Measurements from ENCODE around the gene MLF2.

Gene MLF2

DNA sequence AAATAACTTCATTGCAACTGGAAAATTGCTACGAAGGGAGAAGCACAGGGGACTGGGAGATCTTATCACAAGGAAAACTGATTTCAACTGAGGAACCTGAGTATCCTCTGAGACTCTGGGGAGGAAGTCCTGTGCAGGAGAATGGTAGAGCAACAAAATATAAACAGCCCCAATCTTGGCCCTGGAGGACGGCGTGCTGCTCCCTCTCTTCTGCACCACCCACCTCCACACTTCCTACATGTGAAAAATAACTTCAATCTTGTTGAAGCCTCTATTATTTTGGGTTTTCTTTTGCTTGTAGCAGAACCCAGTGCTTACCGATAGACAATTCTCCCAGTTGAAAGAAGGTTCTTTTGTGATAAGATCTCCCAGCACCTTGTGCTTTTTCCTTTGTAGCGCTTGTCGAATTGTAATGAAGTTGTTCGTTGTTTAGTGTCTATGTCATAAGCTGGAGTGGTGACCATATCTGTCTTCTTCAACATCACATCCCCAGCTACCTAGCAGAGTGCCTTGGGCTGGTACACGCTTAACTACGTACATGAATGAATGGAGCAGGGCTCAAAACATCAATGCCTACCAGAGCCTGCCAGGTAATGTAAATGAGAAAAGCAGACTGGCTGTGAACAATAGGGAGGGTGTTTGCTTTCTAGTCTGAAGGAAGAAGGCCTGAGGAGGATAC is 33.6 kb upstream of the MLF2 start:
- Histone ChIP-seq H3K4me3 (ENCODE audit: extremely low read depth, insufficient read depth, low read length, poor library complexity, severe bottlenecking) (no peak overlapping the region), H3K9me3 (ENCODE audit: control insufficient read depth, low read length) (no peaks in the 10 kb centered on the region), H3K4me1 (ENCODE audit: control insufficient read depth, insufficient read depth, low read length, poor library complexity, severe bottlenecking) (peaks cover 13% of the 10 kb centered on the region), H3K27ac (ENCODE audit: low read depth, low read length, severe bottlenecking) (no peak overlapping the region), H3K36me3 (ENCODE audit: control insufficient read depth, insufficient read depth, low read length) (no peaks in the 10 kb centered on the region)
- WGBS, 2 experiments (ENCODE audit: insufficient coverage in 2 of 2) = 60 to 73% methylated on average over 1 to 6 of the region's 9 CpGs

DNA sequence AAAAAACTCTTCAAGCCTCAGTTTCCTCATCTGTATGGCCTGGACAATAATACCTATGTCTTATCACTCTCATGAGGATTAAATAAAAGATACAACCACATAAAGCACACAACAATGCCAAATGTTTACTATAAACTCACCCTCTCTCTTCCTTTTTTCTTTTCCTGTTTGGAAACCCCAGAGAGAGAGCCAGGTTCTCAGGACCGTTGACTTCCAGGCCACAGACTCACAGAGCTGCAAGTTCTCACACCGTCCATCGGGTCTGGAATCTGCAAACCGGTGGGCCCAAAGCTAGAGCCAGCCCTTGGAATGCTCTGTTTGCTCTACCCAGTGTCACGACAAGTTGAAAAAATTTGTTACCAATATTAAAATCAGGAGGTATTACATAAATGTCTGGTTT is 31.8 kb upstream of the MLF2 start:
- Histone ChIP-seq H3K9me3 (ENCODE audit: control insufficient read depth, low read length) (no peaks in the 10 kb centered on the region), H3K36me3 (ENCODE audit: control insufficient read depth, insufficient read depth, low read length) (no peaks in the 10 kb centered on the region), H3K4me1 (ENCODE audit: control insufficient read depth, insufficient read depth, low read length, poor library complexity, severe bottlenecking) (peaks cover 13% of the 10 kb centered on the region), H3K27ac (ENCODE audit: low read depth, low read length, severe bottlenecking) (no peak overlapping the region), H3K4me3 (ENCODE audit: extremely low read depth, insufficient read depth, low read length, poor library complexity, severe bottlenecking) (no peak overlapping the region)
- 82 to 87% methylated on average over 4 to 5 of the region's 5 CpGs for WGBS, 2 experiments (ENCODE audit: insufficient coverage in 2 of 2)

DNA sequence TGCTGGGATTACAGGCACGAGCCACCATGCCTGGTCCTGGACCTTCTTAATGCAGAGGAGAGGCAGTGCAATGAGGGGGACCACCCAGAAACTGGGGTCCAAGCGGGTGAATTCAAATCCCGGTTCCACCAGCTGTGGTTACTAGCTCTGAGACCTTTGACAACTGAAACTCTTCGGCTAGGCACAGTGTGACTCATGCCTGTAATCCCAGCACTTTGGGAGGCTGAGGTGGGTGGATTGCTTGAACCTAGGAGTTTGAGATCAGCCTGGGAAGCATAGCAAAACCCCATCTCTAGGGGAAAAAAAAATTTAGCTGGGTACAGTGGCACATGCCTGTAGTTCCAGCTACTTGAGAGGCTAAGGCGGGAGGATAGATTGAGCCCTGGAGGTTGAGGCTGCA is 31.4 kb upstream of the MLF2 start:
- peaks cover 9% of the 10 kb centered on the region for H3K4me1 ChIP-seq (ENCODE audit: control insufficient read depth, insufficient read depth, low read length, poor library complexity, severe bottlenecking)
- no peak overlapping the region for H3K27ac ChIP-seq (ENCODE audit: low read depth, low read length, severe bottlenecking)
- H3K4me3 ChIP-seq (ENCODE audit: extremely low read depth, insufficient read depth, low read length, poor library complexity, severe bottlenecking) = no peak overlapping the region
- 72 to 87% methylated on average over 4 to 5 of the region's 5 CpGs for WGBS, 2 experiments (ENCODE audit: insufficient coverage in 2 of 2)
- H3K9me3 ChIP-seq (ENCODE audit: control insufficient read depth, low read length) = no peaks in the 10 kb centered on the region
- no peaks in the 10 kb centered on the region for H3K36me3 ChIP-seq (ENCODE audit: control insufficient read depth, insufficient read depth, low read length)

DNA sequence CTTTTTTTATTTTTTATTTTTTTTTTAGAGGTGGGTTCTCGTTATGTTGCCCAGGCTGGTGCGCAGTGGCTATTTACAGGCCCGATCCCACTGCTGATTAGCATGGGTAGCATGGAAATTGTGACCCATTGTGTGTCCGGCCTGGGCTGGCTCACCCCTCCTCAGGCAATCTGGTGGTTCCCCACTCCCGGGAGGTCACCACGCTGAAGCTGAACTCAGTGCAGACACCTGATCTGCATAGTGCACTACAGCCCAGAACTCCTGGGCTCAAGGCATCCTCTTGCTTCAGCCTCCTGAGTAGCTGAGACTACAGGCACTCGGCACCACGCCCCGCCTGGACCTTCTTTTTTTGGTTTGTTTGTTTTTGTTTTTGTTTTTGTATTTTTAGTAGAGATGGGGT is 30.9 kb upstream of the MLF2 start:
- no peaks in the 10 kb centered on the region for H3K9me3 ChIP-seq (ENCODE audit: control insufficient read depth, low read length)
- 81 to 93% methylated on average over 6 to 9 of the region's 9 CpGs for WGBS, 2 experiments (ENCODE audit: insufficient coverage in 2 of 2)
- no peaks in the 10 kb centered on the region for H3K36me3 ChIP-seq (ENCODE audit: control insufficient read depth, insufficient read depth, low read length)
- no peak overlapping the region for H3K27ac ChIP-seq (ENCODE audit: low read depth, low read length, severe bottlenecking)
- H3K4me1 ChIP-seq (ENCODE audit: control insufficient read depth, insufficient read depth, low read length, poor library complexity, severe bottlenecking) = peaks cover 4% of the 10 kb centered on the region
- no peak overlapping the region for H3K4me3 ChIP-seq (ENCODE audit: extremely low read depth, insufficient read depth, low read length, poor library complexity, severe bottlenecking)

DNA sequence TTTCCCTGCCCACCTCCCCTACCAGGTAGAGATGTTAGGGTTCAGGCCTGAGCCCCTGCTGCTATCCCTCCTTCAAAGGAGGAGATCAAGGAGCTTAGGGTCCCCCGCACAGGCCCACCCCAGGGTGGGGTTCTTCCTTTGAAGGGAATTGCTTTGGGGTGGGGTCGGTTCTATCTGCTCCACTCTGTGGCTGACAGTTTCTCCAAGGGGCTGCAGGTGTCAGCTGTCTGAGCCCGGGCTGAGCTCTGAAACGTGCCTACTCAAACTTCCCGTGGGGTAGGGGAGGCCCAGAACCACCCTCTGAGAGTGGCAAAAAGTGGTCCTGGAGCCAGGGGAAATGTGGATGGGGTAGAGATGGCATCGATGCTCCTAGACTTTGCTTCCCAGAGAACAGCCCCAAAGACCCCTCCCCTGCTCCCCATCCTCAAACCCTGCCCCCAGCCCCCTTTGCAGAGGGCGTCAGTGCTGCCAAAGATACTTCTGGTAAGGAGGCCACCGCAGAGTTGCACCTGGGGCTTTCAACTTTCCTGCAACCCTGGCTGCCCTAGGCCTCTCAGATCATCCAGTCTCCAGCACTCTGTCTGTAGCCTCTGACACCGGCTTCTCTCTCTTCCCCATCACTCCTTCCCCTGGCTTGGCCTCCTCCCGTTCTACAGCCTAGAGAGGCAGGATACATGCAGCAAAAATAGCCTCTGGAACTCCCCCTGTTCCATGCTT is 30.1 kb upstream of the MLF2 start:
- 85 to 92% methylated on average over 5 to 7 of the region's 10 CpGs for WGBS, 2 experiments (ENCODE audit: insufficient coverage in 2 of 2)
- peaks cover 11% of the 10 kb centered on the region for H3K4me1 ChIP-seq (ENCODE audit: control insufficient read depth, insufficient read depth, low read length, poor library complexity, severe bottlenecking)
- no peak overlapping the region for H3K4me3 ChIP-seq (ENCODE audit: extremely low read depth, insufficient read depth, low read length, poor library complexity, severe bottlenecking)
- H3K9me3 ChIP-seq (ENCODE audit: control insufficient read depth, low read length) = no peaks in the 10 kb centered on the region
- no peak overlapping the region for H3K27ac ChIP-seq (ENCODE audit: low read depth, low read length, severe bottlenecking)
- no peaks in the 10 kb centered on the region for H3K36me3 ChIP-seq (ENCODE audit: control insufficient read depth, insufficient read depth, low read length)

DNA sequence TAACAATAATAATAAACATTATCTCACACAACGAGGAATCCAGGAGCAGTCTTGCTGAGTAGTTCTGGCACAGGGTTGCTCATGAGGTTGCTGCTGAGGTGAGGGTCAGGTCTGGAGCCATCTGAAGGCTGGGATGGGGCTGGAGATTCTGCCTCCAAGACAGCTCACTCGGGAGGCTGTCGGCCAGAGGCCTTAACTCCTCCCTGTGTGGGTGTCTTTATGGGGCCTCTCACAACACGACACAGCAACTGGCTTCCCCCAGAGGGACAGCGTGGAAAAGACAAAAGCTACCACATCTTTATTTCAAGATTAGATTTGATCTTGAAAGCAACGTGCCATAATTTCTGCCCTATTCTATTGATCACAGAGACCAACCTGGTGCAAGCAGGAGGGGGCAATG is 29.2 kb upstream of the MLF2 start:
- H3K9me3 ChIP-seq (ENCODE audit: control insufficient read depth, low read length) = no peaks in the 10 kb centered on the region
- peaks cover 13% of the 10 kb centered on the region for H3K4me1 ChIP-seq (ENCODE audit: control insufficient read depth, insufficient read depth, low read length, poor library complexity, severe bottlenecking)
- peaks cover 3% of the 10 kb centered on the region for H3K36me3 ChIP-seq (ENCODE audit: control insufficient read depth, insufficient read depth, low read length)
- no peak overlapping the region for H3K4me3 ChIP-seq (ENCODE audit: extremely low read depth, insufficient read depth, low read length, poor library complexity, severe bottlenecking)
- H3K27ac ChIP-seq (ENCODE audit: low read depth, low read length, severe bottlenecking) = no peak overlapping the region
- 80 to 81% methylated on average over 3 to 4 of the region's 6 CpGs for WGBS, 2 experiments (ENCODE audit: insufficient coverage in 2 of 2)

DNA sequence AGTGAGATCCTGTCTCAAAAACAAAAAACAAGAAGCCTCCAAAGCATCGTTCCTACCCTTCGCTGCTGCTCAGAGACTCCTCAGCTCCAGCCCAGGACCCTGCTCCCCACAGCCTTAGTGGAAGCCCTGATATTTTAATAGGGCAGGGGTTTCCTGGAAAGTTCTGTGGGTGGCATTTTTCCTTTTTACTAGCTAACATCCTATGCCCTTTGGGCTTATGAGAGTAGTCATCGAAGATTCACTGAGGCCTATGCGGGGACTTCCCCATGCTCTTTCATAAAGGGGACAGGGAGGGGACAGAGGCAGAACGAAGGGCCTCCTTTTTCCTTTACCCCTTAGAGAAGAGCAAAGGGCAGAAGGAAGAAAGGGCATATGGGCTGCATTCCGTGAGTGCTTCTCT is 27.6 kb upstream of the MLF2 start:
- Histone ChIP-seq H3K4me3 (ENCODE audit: extremely low read depth, insufficient read depth, low read length, poor library complexity, severe bottlenecking) (no peak overlapping the region), H3K9me3 (ENCODE audit: control insufficient read depth, low read length) (no peaks in the 10 kb centered on the region), H3K27ac (ENCODE audit: low read depth, low read length, severe bottlenecking) (no peak overlapping the region), H3K4me1 (ENCODE audit: control insufficient read depth, insufficient read depth, low read length, poor library complexity, severe bottlenecking) (peaks cover 9% of the 10 kb centered on the region), H3K36me3 (ENCODE audit: control insufficient read depth, insufficient read depth, low read length) (peaks cover 14% of the 10 kb centered on the region)
- 65 to 67% methylated on average over 1 to 2 of the region's 6 CpGs for WGBS, 2 experiments (ENCODE audit: insufficient coverage in 2 of 2)

DNA sequence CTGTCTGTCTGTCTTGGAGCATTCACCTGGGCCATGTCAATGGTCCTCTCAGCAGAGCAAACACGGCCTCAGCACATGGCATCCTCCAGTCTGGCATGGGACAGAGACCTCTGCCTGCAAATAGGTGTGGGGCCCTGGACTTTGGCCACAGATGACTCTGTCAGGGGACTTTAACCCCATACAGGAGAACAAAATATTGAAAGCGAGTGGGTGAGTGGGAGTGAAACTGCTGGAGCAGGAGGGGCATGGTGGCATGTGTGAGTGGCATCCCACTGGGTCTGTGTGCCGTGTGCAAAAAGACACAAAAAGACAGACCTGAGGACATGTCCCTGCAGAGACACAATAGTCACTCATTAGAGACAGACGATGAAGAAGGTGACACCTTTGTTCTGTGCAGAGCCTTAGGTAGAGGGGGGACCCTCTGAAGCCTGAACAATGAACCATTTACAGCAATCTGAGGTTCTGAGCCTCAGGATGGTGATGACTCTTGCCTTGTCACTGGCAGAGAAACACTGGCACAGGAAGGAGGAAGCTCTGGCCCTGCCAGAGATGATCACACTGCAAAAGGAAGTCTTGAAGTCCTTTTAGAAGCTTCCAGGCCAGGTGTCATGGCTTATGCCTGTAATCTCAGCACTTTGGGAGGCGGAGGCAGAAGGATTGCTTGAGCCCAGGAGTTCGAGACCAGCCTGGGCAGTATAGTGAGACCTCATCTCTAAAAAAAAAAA is 26.9 kb upstream of the MLF2 start:
- H3K27ac ChIP-seq (ENCODE audit: low read depth, low read length, severe bottlenecking) = no peak overlapping the region
- WGBS, 2 experiments (ENCODE audit: insufficient coverage in 2 of 2) = 78 to 85% methylated on average over 5 to 6 of the region's 6 CpGs

DNA sequence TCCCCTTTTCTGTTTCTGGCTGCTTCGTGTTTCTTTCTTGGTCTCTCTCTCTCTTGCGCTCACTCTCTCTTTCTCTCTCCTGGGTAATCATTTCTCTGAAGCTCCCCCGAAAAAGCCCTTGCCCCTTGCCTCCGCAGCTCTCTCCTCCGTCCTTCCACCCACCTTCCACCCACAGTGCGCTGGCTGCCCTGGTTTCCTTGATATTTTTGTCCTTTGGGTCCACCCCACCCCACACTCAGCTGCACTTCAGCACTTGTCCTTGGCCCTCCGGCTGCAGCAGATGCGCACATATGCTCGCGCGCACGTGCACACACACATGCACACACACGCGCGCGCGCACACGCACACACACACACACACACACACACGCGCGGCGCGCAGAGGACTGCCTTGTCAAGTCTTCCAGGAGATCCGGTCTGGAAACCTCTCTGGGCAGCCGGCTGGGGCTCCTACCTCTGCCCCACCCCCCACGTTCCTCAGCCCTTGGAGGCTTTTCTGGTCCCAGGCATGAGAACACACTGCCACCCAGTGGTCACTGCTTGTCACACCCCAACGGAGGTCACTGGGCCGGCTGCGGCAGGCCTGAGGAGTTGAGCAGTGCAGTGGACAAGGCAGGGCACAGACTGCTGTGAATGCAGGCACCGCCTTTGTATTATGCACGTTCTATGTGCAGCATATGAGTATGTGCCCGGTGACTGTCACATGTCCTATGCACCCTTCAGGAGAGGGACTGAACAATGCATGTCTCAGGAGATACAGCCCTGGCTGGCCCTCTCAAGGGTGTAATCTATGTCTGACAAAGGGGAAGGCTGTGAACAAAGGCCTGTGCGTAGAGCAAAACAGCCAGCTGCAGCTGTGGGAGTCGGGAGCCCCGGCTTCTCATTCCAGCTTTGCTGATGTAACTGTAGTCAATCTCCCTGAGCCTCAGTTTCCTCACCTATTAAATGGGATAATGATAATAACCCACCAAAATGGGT is 25.9 kb upstream of the MLF2 start:
- no peaks in the 10 kb centered on the region for H3K9me3 ChIP-seq (ENCODE audit: control insufficient read depth, low read length)
- H3K36me3 ChIP-seq (ENCODE audit: control insufficient read depth, insufficient read depth, low read length) = peaks cover 26% of the 10 kb centered on the region
- H3K27ac ChIP-seq (ENCODE audit: low read depth, low read length, severe bottlenecking) = peak overlapping the region; percentile 66
- H3K4me3 ChIP-seq (ENCODE audit: extremely low read depth, insufficient read depth, low read length, poor library complexity, severe bottlenecking) = peak overlapping the region; percentile 21
- whole genome bisulfite sequencing, 2 experiments (ENCODE audit: insufficient coverage in 2 of 2) = 7 to 8% methylated on average over 14 to 17 of the region's 35 CpGs
- H3K4me1 ChIP-seq (ENCODE audit: control insufficient read depth, insufficient read depth, low read length, poor library complexity, severe bottlenecking) = peaks cover 9% of the 10 kb centered on the region

More for the DNA sequence above, 26.9 kb upstream of the MLF2 start:
- peaks cover 9% of the 10 kb centered on the region for H3K4me1 ChIP-seq (ENCODE audit: control insufficient read depth, insufficient read depth, low read length, poor library complexity, severe bottlenecking)
- H3K36me3 ChIP-seq (ENCODE audit: control insufficient read depth, insufficient read depth, low read length) = peaks cover 21% of the 10 kb centered on the region
- H3K4me3 ChIP-seq (ENCODE audit: extremely low read depth, insufficient read depth, low read length, poor library complexity, severe bottlenecking) = no peak overlapping the region
- no peaks in the 10 kb centered on the region for H3K9me3 ChIP-seq (ENCODE audit: control insufficient read depth, low read length)

DNA sequence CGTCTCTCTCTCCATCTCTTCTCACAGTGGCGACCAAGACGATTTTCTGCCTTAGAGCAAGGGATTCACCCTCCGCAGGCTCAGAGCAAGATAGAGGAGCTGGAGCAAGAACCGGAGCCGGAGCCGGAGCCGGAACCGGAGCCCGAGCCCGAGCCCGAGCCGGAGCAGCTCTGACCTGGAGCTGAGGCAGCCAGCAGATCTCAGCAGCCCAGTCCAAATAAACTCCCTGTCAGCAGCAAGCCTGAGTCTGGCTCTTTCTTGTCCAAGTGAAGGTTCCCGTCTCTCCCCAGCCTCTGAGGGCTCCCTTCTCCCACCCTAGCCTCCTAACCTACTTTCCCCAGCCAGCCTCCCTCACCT is 25.3 kb upstream of the MLF2 start:
- Histone ChIP-seq H3K4me1 (ENCODE audit: control insufficient read depth, insufficient read depth, low read length, poor library complexity, severe bottlenecking) (peaks cover 11% of the 10 kb centered on the region), H3K4me3 (ENCODE audit: extremely low read depth, insufficient read depth, low read length, poor library complexity, severe bottlenecking) (peak overlapping the region; percentile 21), H3K27ac (ENCODE audit: low read depth, low read length, severe bottlenecking) (no peak overlapping the region), H3K9me3 (ENCODE audit: control insufficient read depth, low read length) (no peaks in the 10 kb centered on the region), H3K36me3 (ENCODE audit: control insufficient read depth, insufficient read depth, low read length) (peaks cover 26% of the 10 kb centered on the region)
- WGBS, 2 experiments (ENCODE audit: insufficient coverage in 2 of 2) = 24 to 38% methylated on average over 13 to 14 of the region's 14 CpGs
